Fibroblast of lung (primary cell): ENCODE results near the gene NEB. TPM values are rescaled to one million over a fixed set of nuclear protein-coding genes. Genes with fewer than 3 reads are reported as not detected.

Source experiments
- DNase-seq, 2 donors: peaks; one replicate each; pipeline versions ENCODE4 v3.0.0 to v3.0.0-alpha.2; 2010; ENCODE audit warnings: low read depth in 2 of 2
- H2AFZ ChIP-seq: 2 replicates; pipeline ENCODE4 v1.5.1; 2012; ENCODE audit warnings: low read length, control low read depth, inconsistent platforms
- H3K27ac ChIP-seq: 2 replicates; pipeline ENCODE4 v1.5.1; 2011; ENCODE audit warnings: low read length, control low read depth; ENCODE audit not compliant: insufficient read depth
- H3K27me3 ChIP-seq: 2 replicates; pipeline ENCODE4 v1.5.1; 2011; ENCODE audit warnings: mild to moderate bottlenecking, low read length; ENCODE audit not compliant: control insufficient read depth, insufficient read depth
- H3K36me3 ChIP-seq: 2 replicates; pipeline ENCODE4 v1.5.1; 2011; ENCODE audit warnings: low read length; ENCODE audit not compliant: control insufficient read depth, insufficient read depth
- H3K4me1 ChIP-seq: 2 replicates; pipeline ENCODE4 v1.5.1; 2011; ENCODE audit warnings: low read length; ENCODE audit not compliant: control insufficient read depth, insufficient read depth; ENCODE audit errors: extremely low read depth
- H3K4me2 ChIP-seq: 2 replicates; pipeline ENCODE4 v1.5.1; 2011; ENCODE audit warnings: low read length, control low read depth; ENCODE audit not compliant: insufficient read depth; ENCODE audit errors: extremely low read depth
- H3K4me3 ChIP-seq, 4 experiments: fragments of 200-600 bp in 1 of 4; sonication (generic) in 1 of 4; replicated peaks in 1 of 4; 2 replicates each; pipeline ENCODE4 v1.5.1; 2011 to 2016; ENCODE audit warnings: low read length in 4 of 4, low read depth in 3 of 4, mild to moderate bottlenecking in 3 of 4, control low read depth in 2 of 4, inconsistent platforms in 1 of 4, mixed read lengths in 1 of 4; ENCODE audit not compliant: insufficient read depth in 1 of 4; ENCODE audit errors: control extremely low read depth in 1 of 4
- H3K79me2 ChIP-seq: 2 replicates; pipeline ENCODE4 v1.5.1; 2012; ENCODE audit warnings: mild to moderate bottlenecking, low read length, inconsistent platforms; ENCODE audit not compliant: control insufficient read depth, insufficient read depth
- H3K9ac ChIP-seq: 2 replicates; pipeline ENCODE4 v1.5.1; 2011; ENCODE audit warnings: mild to moderate bottlenecking, low read length, control low read depth; ENCODE audit not compliant: insufficient read depth
- H3K9me3 ChIP-seq: 2 replicates; pipeline ENCODE4 v1.5.1; 2012; ENCODE audit warnings: low read depth, low read length; ENCODE audit not compliant: control insufficient read depth, insufficient read depth
- H4K20me1 ChIP-seq: 2 replicates; pipeline ENCODE4 v1.5.1; 2011; ENCODE audit warnings: low read length; ENCODE audit not compliant: control insufficient read depth, insufficient read depth; ENCODE audit errors: extremely low read depth
- EZH2 ChIP-seq: IDR thresholded peaks from 2 replicates; pipeline ENCODE4 v1.5.1; 2012; ENCODE audit warnings: low read length, control low read depth, mild to moderate bottlenecking; ENCODE audit errors: missing control alignments
- polyA plus RNA-seq, 2 donors: library from polyadenylated mRNA; depleted of rRNA in 1 of 2; stranded (reverse) in 1 of 2; unstranded in 1 of 2; fragments of >200 nt; gene quantifications; 2 replicates each; pipeline ENCODE4 v1.2.1, GENCODE V29; 2011 to 2012; ENCODE audit warnings: missing spikeins in 1 of 2
- total RNA-seq: library from RNA; depleted of rRNA; stranded (reverse); fragments of >200 nt; gene quantifications from 2 replicates; pipeline ENCODE4 v1.2.1, GENCODE V29; 2014
- TF ChIP-seq, protein P1 (sequence below), 2 donors: IDR thresholded peaks in 1 of 2; conservative IDR thresholded peaks in 1 of 2; 1 replicate in 1 of 2; 2 replicates in 1 of 2; pipeline ENCODE4 v1.5.1; 2011 to 2012; ENCODE audit warnings: low read length in 2 of 2, control low read depth in 1 of 2, inconsistent platforms in 1 of 2, low read depth in 1 of 2, mild to moderate bottlenecking in 1 of 2

The NEB gene
- total and polyA plus RNA-seq, 2 donors (not counting 1 experiment from before 2014, with no cell fraction given): 0.17 to 0.26 TPM

DNA sequence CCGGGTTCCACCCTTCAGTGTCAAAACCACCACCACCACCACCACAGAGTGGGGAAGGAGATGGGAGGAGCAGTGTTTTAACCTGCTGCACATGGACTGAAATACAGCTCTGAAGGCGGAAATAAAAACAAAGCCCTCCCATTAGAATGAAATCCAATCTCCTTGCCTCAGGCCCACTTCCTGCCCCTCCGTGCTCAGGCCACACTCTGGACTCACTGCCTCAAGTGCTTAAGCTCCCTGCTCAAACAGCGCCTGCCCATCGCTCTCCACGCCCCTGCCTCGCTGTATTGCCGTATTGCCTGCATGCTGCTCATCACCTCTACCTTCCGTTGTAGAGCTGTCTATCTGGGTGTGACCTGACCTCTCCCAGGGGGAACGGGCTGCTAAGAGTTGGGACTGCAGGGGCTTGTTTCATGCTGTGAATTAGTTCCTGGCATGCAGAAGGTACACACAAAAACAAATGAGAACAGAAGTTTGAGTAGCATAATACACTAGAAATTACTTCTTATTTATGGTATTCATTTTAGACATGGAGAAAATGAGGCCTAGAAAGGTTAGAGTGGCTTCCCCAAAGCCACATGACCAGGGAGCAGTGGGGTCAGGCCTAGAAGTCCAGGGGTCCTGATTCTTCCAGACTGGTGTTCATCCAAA is 31.6 kb upstream of the NEB start:
- Histone ChIP-seq H3K4me2 (no peak overlapping the region), H3K9ac (no peak overlapping the region), H3K9me3 (no peaks in the 10 kb centered on the region), H3K27ac (no peak overlapping the region), H3K4me1 (no peaks in the 10 kb centered on the region), H3K4me3 (no peak overlapping the region), H3K36me3 (no peaks in the 10 kb centered on the region), H2AFZ (no peak overlapping the region), H3K79me2 (no peaks in the 10 kb centered on the region), H3K27me3 (no peaks in the 10 kb centered on the region), H4K20me1 (no peaks in the 10 kb centered on the region)
- TF ChIP-seq, protein P1, sequence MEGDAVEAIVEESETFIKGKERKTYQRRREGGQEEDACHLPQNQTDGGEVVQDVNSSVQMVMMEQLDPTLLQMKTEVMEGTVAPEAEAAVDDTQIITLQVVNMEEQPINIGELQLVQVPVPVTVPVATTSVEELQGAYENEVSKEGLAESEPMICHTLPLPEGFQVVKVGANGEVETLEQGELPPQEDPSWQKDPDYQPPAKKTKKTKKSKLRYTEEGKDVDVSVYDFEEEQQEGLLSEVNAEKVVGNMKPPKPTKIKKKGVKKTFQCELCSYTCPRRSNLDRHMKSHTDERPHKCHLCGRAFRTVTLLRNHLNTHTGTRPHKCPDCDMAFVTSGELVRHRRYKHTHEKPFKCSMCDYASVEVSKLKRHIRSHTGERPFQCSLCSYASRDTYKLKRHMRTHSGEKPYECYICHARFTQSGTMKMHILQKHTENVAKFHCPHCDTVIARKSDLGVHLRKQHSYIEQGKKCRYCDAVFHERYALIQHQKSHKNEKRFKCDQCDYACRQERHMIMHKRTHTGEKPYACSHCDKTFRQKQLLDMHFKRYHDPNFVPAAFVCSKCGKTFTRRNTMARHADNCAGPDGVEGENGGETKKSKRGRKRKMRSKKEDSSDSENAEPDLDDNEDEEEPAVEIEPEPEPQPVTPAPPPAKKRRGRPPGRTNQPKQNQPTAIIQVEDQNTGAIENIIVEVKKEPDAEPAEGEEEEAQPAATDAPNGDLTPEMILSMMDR (conservative IDR thresholded peaks at IDR 0.05 in 1 of 2, IDR thresholded peaks at IDR 0.05 in 1 of 2; ENCODE audit: low read depth in 1 of 2, low read length in 2 of 2): no peak
- no peak for TF ChIP-seq EZH2
- no peak for DNase-seq

DNA sequence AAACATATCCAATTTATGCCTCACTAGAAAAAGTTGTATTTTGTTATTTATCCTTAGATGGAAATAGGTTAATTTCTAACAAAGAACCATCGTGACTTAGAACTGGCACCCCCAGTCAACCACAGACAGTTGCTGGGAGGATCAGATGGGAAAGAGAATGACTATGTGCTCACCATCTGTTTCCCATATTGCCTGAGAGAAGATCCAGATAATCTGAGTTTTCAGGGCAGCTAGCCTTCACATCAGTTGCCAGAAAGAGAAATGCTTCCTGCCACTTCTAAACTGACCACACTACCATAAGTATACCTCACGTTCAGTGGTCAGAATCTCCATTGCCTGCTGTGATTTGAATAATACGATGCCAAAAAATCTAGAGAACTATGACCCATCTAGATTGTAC is 28.4 kb upstream of the NEB start:
- H4K20me1 ChIP-seq: no peaks in the 10 kb centered on the region
- no peaks in the 10 kb centered on the region for H3K79me2 ChIP-seq
- TF ChIP-seq EZH2: no peak
- TF ChIP-seq, protein P1 (conservative IDR thresholded peaks at IDR 0.05 in 1 of 2, IDR thresholded peaks at IDR 0.05 in 1 of 2; ENCODE audit: low read depth in 1 of 2, low read length in 2 of 2): no peak
- H3K9ac ChIP-seq: no peak overlapping the region
- no peak overlapping the region for H2AFZ ChIP-seq
- peak in 1 of 2 donors; percentile 25 for DNase-seq
- no peaks in the 10 kb centered on the region for H3K4me1 ChIP-seq
- H3K36me3 ChIP-seq: no peaks in the 10 kb centered on the region
- no peak overlapping the region for H3K4me3 ChIP-seq
- no peaks in the 10 kb centered on the region for H3K27me3 ChIP-seq
- no peak overlapping the region for H3K4me2 ChIP-seq
- no peaks in the 10 kb centered on the region for H3K9me3 ChIP-seq
- H3K27ac ChIP-seq: no peak overlapping the region

DNA sequence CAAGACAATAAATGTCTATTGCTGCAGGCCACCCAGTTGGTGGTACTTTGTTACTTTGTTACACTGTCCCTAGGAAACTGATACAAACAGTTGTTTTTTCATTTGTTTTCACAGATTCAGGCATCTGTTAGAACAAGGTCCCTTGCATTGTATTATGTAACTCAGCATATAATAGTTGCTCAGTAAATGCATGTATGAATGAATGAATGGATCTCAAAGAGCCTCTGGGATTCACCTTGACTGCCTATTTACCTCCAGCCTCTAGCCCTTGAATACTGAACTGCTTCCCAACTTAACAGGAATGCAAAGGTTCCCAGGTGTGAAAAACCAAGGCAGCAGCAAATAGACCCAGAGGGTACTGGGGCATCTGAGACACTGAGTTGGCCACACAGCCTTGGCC is 27.4 kb upstream of the NEB start:
- H3K4me3 ChIP-seq: no peak overlapping the region
- H3K9ac ChIP-seq: no peak overlapping the region
- H3K4me2 ChIP-seq: no peak overlapping the region
- no peaks in the 10 kb centered on the region for H3K9me3 ChIP-seq
- TF ChIP-seq, protein P1 (conservative IDR thresholded peaks at IDR 0.05 in 1 of 2, IDR thresholded peaks at IDR 0.05 in 1 of 2; ENCODE audit: low read depth in 1 of 2, low read length in 2 of 2): no peak
- TF ChIP-seq EZH2: no peak
- H4K20me1 ChIP-seq: no peaks in the 10 kb centered on the region
- DNase-seq: no peak
- no peaks in the 10 kb centered on the region for H3K36me3 ChIP-seq
- no peaks in the 10 kb centered on the region for H3K4me1 ChIP-seq
- H3K79me2 ChIP-seq: no peaks in the 10 kb centered on the region
- no peak overlapping the region for H3K27ac ChIP-seq
- no peaks in the 10 kb centered on the region for H3K27me3 ChIP-seq
- no peak overlapping the region for H2AFZ ChIP-seq
